ENCODE results near the gene IL12RB2. TPM values are rescaled to one million over a fixed set of nuclear protein-coding genes. Genes with fewer than 3 reads are reported as not detected.

IL12RB2 gene
- polyA plus RNA-seq, 3 donors = not detected

DNA sequence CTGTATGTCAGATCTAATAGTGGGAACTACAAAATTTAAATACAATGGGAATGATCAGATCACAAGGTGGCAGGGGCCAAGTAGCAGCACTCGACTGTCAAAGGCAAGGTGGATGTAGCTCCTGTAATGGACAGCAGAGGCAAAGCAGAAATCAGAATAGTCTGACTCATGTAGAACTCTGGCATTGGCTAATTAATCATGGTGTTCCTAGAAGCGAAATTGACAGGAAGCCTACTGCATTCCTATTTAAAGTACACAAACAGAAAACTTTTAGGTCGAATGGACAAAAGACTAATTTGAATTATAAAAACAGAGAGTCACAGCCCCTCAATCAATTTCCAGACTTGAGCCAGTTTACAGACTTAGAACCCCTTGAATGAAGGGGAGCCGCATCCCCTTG lies 17.4 kb upstream of the IL12RB2 start:
- H3K79me2 ChIP-seq (ENCODE audit: insufficient read depth, low read length) = no peaks in the 10 kb centered on the region
- Mint-ChIP-seq H3K27me3 (ENCODE audit: low read depth in 3 of 3) (peaks cover 0 to 1% (median 0%) of the 10 kb centered on the region in 3 donors), H3K9me3 (peaks cover 1 to 21% (median 14%) of the 10 kb centered on the region in 7 donors), H3K4me3 (no peak overlapping the region), H3K36me3 (no peaks in the 10 kb centered on the region), H3K27ac (no peak overlapping the region), H3K4me1 (no peaks in the 10 kb centered on the region)
- no peak overlapping the region for H3K4me3 ChIP-seq (replicated peaks in 1 of 3; ENCODE audit: low read depth in 2 of 3, low read length in 3 of 3)
- intact Hi-C loops (cut with micrococcal nuclease) = no loop called here
- no peaks in the 10 kb centered on the region for H3K36me3 ChIP-seq (replicated peaks in 1 of 2; ENCODE audit: control insufficient read depth in 1 of 2, insufficient read depth in 2 of 2, low read length in 2 of 2)
- H3K4me2 ChIP-seq (replicated peaks; ENCODE audit: extremely low read depth, low read length, poor library complexity, severe bottlenecking) = no peak overlapping the region
- 100% methylated on average over 1 of the region's 4 CpGs for WGBS (ENCODE audit: insufficient coverage)
- H3K27me3 ChIP-seq (ENCODE audit: control insufficient read depth in 2 of 2, insufficient read depth in 2 of 2, low read length in 2 of 2) = no peaks in the 10 kb centered on the region
- no peak overlapping the region for H3K27ac ChIP-seq (ENCODE audit: low read depth in 1 of 2, low read length in 2 of 2)
- no peak overlapping the region for H2AFZ ChIP-seq (ENCODE audit: insufficient read depth, low read depth, low read length, poor library complexity, severe bottlenecking)
- TF ChIP-seq, protein P1, sequence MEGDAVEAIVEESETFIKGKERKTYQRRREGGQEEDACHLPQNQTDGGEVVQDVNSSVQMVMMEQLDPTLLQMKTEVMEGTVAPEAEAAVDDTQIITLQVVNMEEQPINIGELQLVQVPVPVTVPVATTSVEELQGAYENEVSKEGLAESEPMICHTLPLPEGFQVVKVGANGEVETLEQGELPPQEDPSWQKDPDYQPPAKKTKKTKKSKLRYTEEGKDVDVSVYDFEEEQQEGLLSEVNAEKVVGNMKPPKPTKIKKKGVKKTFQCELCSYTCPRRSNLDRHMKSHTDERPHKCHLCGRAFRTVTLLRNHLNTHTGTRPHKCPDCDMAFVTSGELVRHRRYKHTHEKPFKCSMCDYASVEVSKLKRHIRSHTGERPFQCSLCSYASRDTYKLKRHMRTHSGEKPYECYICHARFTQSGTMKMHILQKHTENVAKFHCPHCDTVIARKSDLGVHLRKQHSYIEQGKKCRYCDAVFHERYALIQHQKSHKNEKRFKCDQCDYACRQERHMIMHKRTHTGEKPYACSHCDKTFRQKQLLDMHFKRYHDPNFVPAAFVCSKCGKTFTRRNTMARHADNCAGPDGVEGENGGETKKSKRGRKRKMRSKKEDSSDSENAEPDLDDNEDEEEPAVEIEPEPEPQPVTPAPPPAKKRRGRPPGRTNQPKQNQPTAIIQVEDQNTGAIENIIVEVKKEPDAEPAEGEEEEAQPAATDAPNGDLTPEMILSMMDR (IDR thresholded peaks at IDR 0.05) = no peak
- H4K20me1 ChIP-seq (ENCODE audit: insufficient read depth, low read length) = no peaks in the 10 kb centered on the region
- H3K9me3 ChIP-seq (replicated peaks in 1 of 2; ENCODE audit: control insufficient read depth in 1 of 2, insufficient read depth in 1 of 2, low read length in 2 of 2) = peaks cover 0 to 14% of the 10 kb centered on the region in 2 donors
- H3K9ac ChIP-seq (ENCODE audit: insufficient read depth, low read length, poor library complexity, severe bottlenecking) = no peak overlapping the region
- no peak for DNase-seq
- no peaks in the 10 kb centered on the region for H3K4me1 ChIP-seq (ENCODE audit: control insufficient read depth in 1 of 2, insufficient read depth in 2 of 2, low read length in 2 of 2)

DNA sequence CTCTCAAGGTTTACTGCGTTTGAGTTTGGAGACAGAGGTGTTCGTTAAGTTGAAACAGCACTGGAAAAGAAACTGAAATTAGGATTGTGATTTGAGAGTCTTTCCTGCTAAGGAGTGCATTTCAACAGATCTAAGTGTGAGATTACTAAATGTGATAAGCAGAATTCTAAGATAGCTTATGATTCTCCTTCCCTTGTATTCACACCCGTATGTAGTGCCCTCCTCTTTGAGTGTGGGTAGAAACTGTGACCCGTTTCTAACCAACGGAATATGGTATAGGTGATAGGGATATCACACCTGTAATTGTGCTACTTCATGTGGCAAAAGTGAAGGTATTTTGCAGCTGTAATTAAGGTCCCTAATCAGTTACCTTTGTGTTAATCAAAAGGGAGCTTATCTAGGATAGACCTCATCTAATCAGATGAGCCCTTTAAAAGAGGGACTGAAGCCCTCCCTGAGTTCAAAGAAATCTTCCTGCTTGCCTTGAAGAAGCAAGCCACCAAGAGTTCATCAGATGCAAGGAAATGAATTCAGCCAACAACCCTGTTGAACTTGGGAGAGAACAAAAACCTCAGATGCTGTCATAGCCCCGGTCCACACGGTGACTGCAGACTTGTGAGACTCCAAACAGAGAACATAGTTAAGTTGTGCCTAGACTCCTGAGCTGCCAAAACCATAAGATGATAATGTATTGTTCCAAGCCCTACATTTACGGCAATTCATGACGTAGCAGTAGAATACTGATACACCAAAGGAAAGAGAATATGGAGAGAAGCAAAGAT lies 12.6 kb upstream of the IL12RB2 start:
- Mint-ChIP-seq H3K4me1 (no peaks in the 10 kb centered on the region), H3K4me3 (no peak overlapping the region), H3K27me3 (ENCODE audit: low read depth in 3 of 3) (peaks cover 0 to 1% (median 0%) of the 10 kb centered on the region in 3 donors), H3K36me3 (no peaks in the 10 kb centered on the region), H3K9me3 (peaks cover 0 to 20% (median 15%) of the 10 kb centered on the region in 7 donors), H3K27ac (no peak overlapping the region)
- no peak for DNase-seq
- TF ChIP-seq, protein P1 (IDR thresholded peaks at IDR 0.05) = no peak
- WGBS (ENCODE audit: insufficient coverage) = 100% methylated on average over 4 of the region's 9 CpGs
- Histone ChIP-seq H3K36me3 (replicated peaks in 1 of 2; ENCODE audit: control insufficient read depth in 1 of 2, insufficient read depth in 2 of 2, low read length in 2 of 2) (no peaks in the 10 kb centered on the region), H4K20me1 (ENCODE audit: insufficient read depth, low read length) (no peaks in the 10 kb centered on the region), H3K9ac (ENCODE audit: insufficient read depth, low read length, poor library complexity, severe bottlenecking) (no peak overlapping the region), H3K27me3 (ENCODE audit: control insufficient read depth in 2 of 2, insufficient read depth in 2 of 2, low read length in 2 of 2) (no peaks in the 10 kb centered on the region), H3K4me1 (ENCODE audit: control insufficient read depth in 1 of 2, insufficient read depth in 2 of 2, low read length in 2 of 2) (no peaks in the 10 kb centered on the region), H3K79me2 (ENCODE audit: insufficient read depth, low read length) (no peaks in the 10 kb centered on the region), H3K27ac (ENCODE audit: low read depth in 1 of 2, low read length in 2 of 2) (no peak overlapping the region), H3K4me2 (replicated peaks; ENCODE audit: extremely low read depth, low read length, poor library complexity, severe bottlenecking) (no peak overlapping the region), H3K9me3 (replicated peaks in 1 of 2; ENCODE audit: control insufficient read depth in 1 of 2, insufficient read depth in 1 of 2, low read length in 2 of 2) (peaks cover 0 to 14% of the 10 kb centered on the region in 2 donors), H3K4me3 (replicated peaks in 1 of 3; ENCODE audit: low read depth in 2 of 3, low read length in 3 of 3) (no peak overlapping the region), H2AFZ (ENCODE audit: insufficient read depth, low read depth, low read length, poor library complexity, severe bottlenecking) (no peak overlapping the region)
- intact Hi-C loops (cut with micrococcal nuclease) = no loop called here
